Caco-2 (cell line): ENCODE measurements around the gene EXOC2. TPM values are rescaled to one million over a fixed set of nuclear protein-coding genes. Genes with fewer than 3 reads are reported as not detected.

Experiments used
- Bru-seq: library from RNA; stranded (reverse); fragments of 400-500 nt; gene quantifications from one replicate; lab custom pipeline; 2021; lab: Mats Ljungman, UMichigan
- BruChase-seq, 2 experiments: library from RNA; stranded (reverse); fragments of 400-500 nt; gene quantifications; one replicate each; lab custom pipeline; 2021; lab: Mats Ljungman, UMichigan
- BruUV-seq: library from RNA; stranded (reverse); fragments of 400-500 nt; replicated peaks from 2 replicates; lab custom pipeline; 2021; lab: Mats Ljungman, UMichigan
- CTCF ChIA-PET: fragments of 300-600 bp; sonication (Branson Sonifier 250); formaldehyde crosslinking; loops from one replicate; lab custom pipeline; 2022; ENCODE audit warnings: antibody characterized with exemption; lab: Charles Lee
- POLR2A ChIA-PET: fragments of 300-600 bp; sonication (Branson Sonifier 250); formaldehyde crosslinking; loops from one replicate; lab custom pipeline; 2022; ENCODE audit warnings: antibody characterized with exemption; lab: Charles Lee
- DNase-seq, 2 experiments: peaks; one replicate each; pipeline versions ENCODE4 v3.0.0 to v3.0.0-alpha.2; 2020 to 2022
- H3K27me3 ChIP-seq: replicated peaks from 2 replicates; pipeline ENCODE4 v1.6.0; 2011; ENCODE audit warnings: low read length; ENCODE audit not compliant: control insufficient read depth, insufficient read depth
- H3K36me3 ChIP-seq: 2 replicates; pipeline ENCODE4 v1.5.1; 2011; ENCODE audit warnings: low read length; ENCODE audit not compliant: control insufficient read depth, insufficient read depth
- H3K4me1 ChIP-seq: fragments of 250-450 bp; sonication (Bioruptor Pico); 2 replicates; pipeline ENCODE4 v1.5.1; 2020; ENCODE audit warnings: mild to moderate bottlenecking
- H3K4me3 ChIP-seq: 2 replicates; pipeline ENCODE4 v1.5.1; 2011; ENCODE audit warnings: low read depth, mild to moderate bottlenecking, control low read depth, low read length
- H3K9me3 ChIP-seq: fragments of 250-450 bp; sonication (Bioruptor Pico); 2 replicates; pipeline ENCODE4 v1.5.1; 2020; ENCODE audit warnings: mild to moderate bottlenecking, moderate library complexity
- H3K27ac Mint-ChIP-seq: one replicate; pipeline ENCODE4 v1.8.0; 2022; ENCODE audit warnings: mixed read lengths; ENCODE audit not compliant: unreplicated experiment
- H3K27me3 Mint-ChIP-seq: one replicate; pipeline ENCODE4 v1.8.0; 2022; ENCODE audit warnings: mixed read lengths; ENCODE audit not compliant: insufficient read depth, unreplicated experiment
- H3K36me3 Mint-ChIP-seq: one replicate; pipeline ENCODE4 v1.8.0; 2022; ENCODE audit warnings: mild to moderate bottlenecking, mixed read lengths; ENCODE audit not compliant: insufficient read depth, unreplicated experiment
- H3K4me1 Mint-ChIP-seq: one replicate; pipeline ENCODE4 v1.8.0; 2022; ENCODE audit warnings: low read depth, mixed read lengths; ENCODE audit not compliant: unreplicated experiment
- H3K4me3 Mint-ChIP-seq: one replicate; pipeline ENCODE4 v1.8.0; 2022; ENCODE audit warnings: mild to moderate bottlenecking, moderate library complexity, mixed read lengths; ENCODE audit not compliant: unreplicated experiment
- H3K9me3 Mint-ChIP-seq: one replicate; pipeline ENCODE4 v1.8.0; 2022; ENCODE audit warnings: mixed read lengths; ENCODE audit not compliant: unreplicated experiment
- intact Hi-C: fragments of 100-400 bp; cut with micrococcal nuclease; formaldehyde crosslinking; loops from one replicate; pipeline ENCODE4 v1.10.0; 2022; ENCODE audit not compliant: unreplicated experiment
- long read RNA-seq: library from polyadenylated mRNA; stranded (forward); transcript quantifications from one replicate; pipeline ENCODE4 v2.0.0, GENCODE V29; 2022
- total RNA-seq: library from RNA; stranded (reverse); gene quantifications from 2 replicates; pipeline ENCODE4 v1.2.3, GENCODE V29; 2022
- TF ChIP-seq, protein P1 (sequence below), 2 experiments: fragments of 200-600 bp in 1 of 2; IDR thresholded peaks; 1 replicate in 1 of 2; 2 replicates in 1 of 2; pipeline versions ENCODE4 v1.5.1 to v1.8.0; 2011 to 2022; ENCODE audit warnings: antibody characterized with exemption in 1 of 2, control low read depth in 1 of 2, inconsistent platforms in 1 of 2, low read depth in 1 of 2, low read length in 1 of 2, mild to moderate bottlenecking in 1 of 2, moderate library complexity in 1 of 2; ENCODE audit not compliant: insufficient read depth in 1 of 2, severe bottlenecking in 1 of 2, unreplicated experiment in 1 of 2

The EXOC2 gene, protein sequence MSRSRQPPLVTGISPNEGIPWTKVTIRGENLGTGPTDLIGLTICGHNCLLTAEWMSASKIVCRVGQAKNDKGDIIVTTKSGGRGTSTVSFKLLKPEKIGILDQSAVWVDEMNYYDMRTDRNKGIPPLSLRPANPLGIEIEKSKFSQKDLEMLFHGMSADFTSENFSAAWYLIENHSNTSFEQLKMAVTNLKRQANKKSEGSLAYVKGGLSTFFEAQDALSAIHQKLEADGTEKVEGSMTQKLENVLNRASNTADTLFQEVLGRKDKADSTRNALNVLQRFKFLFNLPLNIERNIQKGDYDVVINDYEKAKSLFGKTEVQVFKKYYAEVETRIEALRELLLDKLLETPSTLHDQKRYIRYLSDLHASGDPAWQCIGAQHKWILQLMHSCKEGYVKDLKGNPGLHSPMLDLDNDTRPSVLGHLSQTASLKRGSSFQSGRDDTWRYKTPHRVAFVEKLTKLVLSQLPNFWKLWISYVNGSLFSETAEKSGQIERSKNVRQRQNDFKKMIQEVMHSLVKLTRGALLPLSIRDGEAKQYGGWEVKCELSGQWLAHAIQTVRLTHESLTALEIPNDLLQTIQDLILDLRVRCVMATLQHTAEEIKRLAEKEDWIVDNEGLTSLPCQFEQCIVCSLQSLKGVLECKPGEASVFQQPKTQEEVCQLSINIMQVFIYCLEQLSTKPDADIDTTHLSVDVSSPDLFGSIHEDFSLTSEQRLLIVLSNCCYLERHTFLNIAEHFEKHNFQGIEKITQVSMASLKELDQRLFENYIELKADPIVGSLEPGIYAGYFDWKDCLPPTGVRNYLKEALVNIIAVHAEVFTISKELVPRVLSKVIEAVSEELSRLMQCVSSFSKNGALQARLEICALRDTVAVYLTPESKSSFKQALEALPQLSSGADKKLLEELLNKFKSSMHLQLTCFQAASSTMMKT
- 19.8 and 21.4 TPM in 2 replicates for total RNA-seq
- percentile 71 among the genes with signal in this experiment for Bru-seq, nascent RNA
- percentile 64 among the genes with signal in this experiment for BruChase-seq, experiment 1, labeled RNA remaining after a 2-hour chase
- percentile 62 among the genes with signal in this experiment for BruChase-seq, experiment 2, labeled RNA remaining after a 6-hour chase
- long read RNA-seq, full-length matches to known transcripts = 37 of 61 reads
- long read RNA-seq, partial matches to known transcripts = 5 of 61 reads
- long read RNA-seq, other reads (novel, unspliced or antisense) = 19 of 61 reads

DNA sequence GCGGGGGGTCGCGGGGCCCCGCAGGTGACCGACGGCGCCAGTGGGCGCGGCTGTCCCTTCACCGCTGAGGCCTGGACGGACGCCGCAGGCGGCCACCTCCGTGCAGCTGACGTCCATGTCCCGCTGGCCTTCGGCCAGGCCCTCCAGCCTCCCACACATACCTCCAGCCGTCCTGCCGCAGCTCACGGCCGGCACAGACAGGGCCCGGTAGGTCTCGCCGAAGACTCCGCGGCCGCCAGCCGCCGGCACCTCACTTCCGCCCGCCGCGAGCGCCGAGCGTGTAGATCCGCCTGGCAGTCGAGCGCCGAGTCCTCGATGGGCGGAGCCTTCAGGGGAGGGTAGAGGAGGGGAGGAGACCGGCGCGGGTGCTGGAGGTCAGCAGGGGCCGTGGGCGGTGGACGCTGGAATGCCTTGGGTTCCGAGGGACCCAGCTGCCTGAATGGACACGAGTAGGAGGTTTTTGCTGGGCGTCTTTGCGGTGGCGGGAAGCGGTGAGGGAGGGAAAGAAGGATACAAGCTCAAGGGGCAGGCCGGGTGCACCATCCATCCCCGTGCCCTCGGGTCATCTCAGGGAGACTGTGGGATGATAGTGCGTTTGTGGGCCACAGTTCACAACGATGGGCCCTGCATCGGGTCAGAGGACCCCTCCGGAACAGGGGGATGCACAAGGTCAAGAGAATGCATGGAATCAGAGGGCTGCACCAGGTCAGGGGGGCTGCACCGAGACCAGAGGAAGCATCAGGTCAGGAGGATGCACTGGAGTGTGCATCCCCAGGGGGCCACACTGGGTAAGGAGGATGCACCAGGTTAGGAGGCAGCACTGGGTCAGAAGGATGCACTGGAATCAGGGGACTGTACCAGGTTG is at the start of gene EXOC2:
EXOC2 (minus strand) TSS at position 282 of the 865 bp plus-strand sequence. CDS start 55,321 bp downstream, outside the sequence.
- Mint-ChIP-seq H3K4me1 (peaks cover 11% of the 10 kb centered on the region), H3K27ac (peak within 1 kb of the TSS; percentile 61), H3K27me3 (no peaks in the 10 kb centered on the region), H3K4me3 (peak within 1 kb of the TSS; percentile 89), H3K9me3 (no peaks in the 10 kb centered on the region), H3K36me3 (peaks cover 8% of the 10 kb centered on the region)
- no peaks in the 10 kb centered on the region for H3K27me3 ChIP-seq
- no TSS peak for BruUV-seq
- 0 out of 2 replicates have a peak, but pooled peaks cover 3% of the 10 kb centered on the region for H3K4me1 ChIP-seq
- H3K4me3 ChIP-seq = peak within 1 kb of the TSS; percentile 100
- DNase-seq = peak; percentile 87
- ChIA-PET CTCF (interaction anchor here (0.7 to 1.0 kb wide), 2 partner anchors 108 to 731 kb away, joined by 3 read pairs; no protein-coding TSS in a partner anchor), POLR2A (interaction anchor here (1.0 kb wide), 1 partner anchor 29 kb away, joined by 3 read pairs; no protein-coding TSS in a partner anchor)
- intact Hi-C loops = no loop called here
- no peaks in the 10 kb centered on the region for H3K9me3 ChIP-seq
- TF ChIP-seq, protein P1, sequence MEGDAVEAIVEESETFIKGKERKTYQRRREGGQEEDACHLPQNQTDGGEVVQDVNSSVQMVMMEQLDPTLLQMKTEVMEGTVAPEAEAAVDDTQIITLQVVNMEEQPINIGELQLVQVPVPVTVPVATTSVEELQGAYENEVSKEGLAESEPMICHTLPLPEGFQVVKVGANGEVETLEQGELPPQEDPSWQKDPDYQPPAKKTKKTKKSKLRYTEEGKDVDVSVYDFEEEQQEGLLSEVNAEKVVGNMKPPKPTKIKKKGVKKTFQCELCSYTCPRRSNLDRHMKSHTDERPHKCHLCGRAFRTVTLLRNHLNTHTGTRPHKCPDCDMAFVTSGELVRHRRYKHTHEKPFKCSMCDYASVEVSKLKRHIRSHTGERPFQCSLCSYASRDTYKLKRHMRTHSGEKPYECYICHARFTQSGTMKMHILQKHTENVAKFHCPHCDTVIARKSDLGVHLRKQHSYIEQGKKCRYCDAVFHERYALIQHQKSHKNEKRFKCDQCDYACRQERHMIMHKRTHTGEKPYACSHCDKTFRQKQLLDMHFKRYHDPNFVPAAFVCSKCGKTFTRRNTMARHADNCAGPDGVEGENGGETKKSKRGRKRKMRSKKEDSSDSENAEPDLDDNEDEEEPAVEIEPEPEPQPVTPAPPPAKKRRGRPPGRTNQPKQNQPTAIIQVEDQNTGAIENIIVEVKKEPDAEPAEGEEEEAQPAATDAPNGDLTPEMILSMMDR (IDR thresholded peaks at IDR 0.05; ENCODE audit: insufficient read depth in 1 of 2, low read depth in 1 of 2, low read length in 1 of 2, severe bottlenecking in 1 of 2, unreplicated experiment in 1 of 2) = peak in 1 of 2 experiments; percentile 24
- H3K36me3 ChIP-seq = no peaks in the 10 kb centered on the region

- H3K4me3 Mint-ChIP-seq = no peak overlapping the region
Observed at GRCh38 chr6:741410-742339, 48.7 kb upstream of the EXOC2 start.

More at GRCh38 chr6:741410-742339, 48.7 kb upstream of the EXOC2 start:
- H3K27me3 ChIP-seq = no peaks in the 10 kb centered on the region
- no peak overlapping the region for H3K4me3 ChIP-seq
- no peaks in the 10 kb centered on the region for H3K9me3 ChIP-seq
- peaks cover 6% of the 10 kb centered on the region for H3K4me1 Mint-ChIP-seq
- no peaks in the 10 kb centered on the region for H3K36me3 Mint-ChIP-seq
- BruUV-seq = no TSS peak
- peaks cover 8% of the 10 kb centered on the region for H3K27me3 Mint-ChIP-seq
- ChIA-PET CTCF (no interaction called here), POLR2A (no interaction called here)
- TF ChIP-seq, protein P1 (IDR thresholded peaks at IDR 0.05; ENCODE audit: insufficient read depth in 1 of 2, low read depth in 1 of 2, low read length in 1 of 2, severe bottlenecking in 1 of 2, unreplicated experiment in 1 of 2) = no peak
- H3K36me3 ChIP-seq = no peaks in the 10 kb centered on the region
- no peak for DNase-seq
- no peak overlapping the region for H3K27ac Mint-ChIP-seq
- H3K4me1 ChIP-seq = no peaks in the 10 kb centered on the region
- H3K9me3 Mint-ChIP-seq = no peaks in the 10 kb centered on the region
- intact Hi-C loops = no loop called here
